AG04449 (cell line): Measurements from ENCODE around the gene SLAMF1.
"Not testable (repeated sequence)": the region's sequence is repeated elsewhere in the genome, so short reads cannot be mapped to it uniquely, and the experiment has no call there.

Source experiments
- CTCF ChIA-PET: fragments of 350-600 bp; formaldehyde crosslinking; extraction: SDS; loops from one replicate; lab custom pipeline; 2021; ENCODE audit warnings: antibody characterized with exemption; lab: Yijun Ruan, JAX
- POLR2A ChIA-PET: fragments of 400-600, 350-600 bp; formaldehyde crosslinking; extraction: SDS; loops from one replicate; lab custom pipeline; 2020; ENCODE audit warnings: antibody characterized with exemption, inconsistent platforms; lab: Yijun Ruan, JAX
- DNase-seq: peaks from one replicate; pipeline ENCODE4 v3.0.0-alpha.2; 2010; ENCODE audit warnings: low read depth, low spot score
- H3K4me3 ChIP-seq: 2 replicates; pipeline ENCODE4 v1.5.1; 2011; ENCODE audit warnings: low read depth, mild to moderate bottlenecking, control low read depth, low read length
- TF ChIP-seq, protein P1 (sequence below): IDR thresholded peaks from one replicate; pipeline ENCODE4 v1.5.1; 2011; ENCODE audit warnings: mild to moderate bottlenecking, moderate library complexity, low read length, control low read depth, inconsistent platforms; ENCODE audit not compliant: insufficient read depth; ENCODE audit errors: missing control alignments

Gene SLAMF1

GRCh38 chr1:160658814-160659193, 12.0 kb upstream of the SLAMF1 start:
- no peak for DNase-seq
- CTCF ChIA-PET = interaction anchor here (0.7 kb wide), 1 partner anchor 16 kb away, joined by 3 read pairs; no protein-coding TSS in a partner anchor
- POLR2A ChIA-PET = no interaction called here
- TF ChIP-seq, protein P1, sequence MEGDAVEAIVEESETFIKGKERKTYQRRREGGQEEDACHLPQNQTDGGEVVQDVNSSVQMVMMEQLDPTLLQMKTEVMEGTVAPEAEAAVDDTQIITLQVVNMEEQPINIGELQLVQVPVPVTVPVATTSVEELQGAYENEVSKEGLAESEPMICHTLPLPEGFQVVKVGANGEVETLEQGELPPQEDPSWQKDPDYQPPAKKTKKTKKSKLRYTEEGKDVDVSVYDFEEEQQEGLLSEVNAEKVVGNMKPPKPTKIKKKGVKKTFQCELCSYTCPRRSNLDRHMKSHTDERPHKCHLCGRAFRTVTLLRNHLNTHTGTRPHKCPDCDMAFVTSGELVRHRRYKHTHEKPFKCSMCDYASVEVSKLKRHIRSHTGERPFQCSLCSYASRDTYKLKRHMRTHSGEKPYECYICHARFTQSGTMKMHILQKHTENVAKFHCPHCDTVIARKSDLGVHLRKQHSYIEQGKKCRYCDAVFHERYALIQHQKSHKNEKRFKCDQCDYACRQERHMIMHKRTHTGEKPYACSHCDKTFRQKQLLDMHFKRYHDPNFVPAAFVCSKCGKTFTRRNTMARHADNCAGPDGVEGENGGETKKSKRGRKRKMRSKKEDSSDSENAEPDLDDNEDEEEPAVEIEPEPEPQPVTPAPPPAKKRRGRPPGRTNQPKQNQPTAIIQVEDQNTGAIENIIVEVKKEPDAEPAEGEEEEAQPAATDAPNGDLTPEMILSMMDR = no peak
- H3K4me3 ChIP-seq = no peak overlapping the region

GRCh38 chr1:160658162-160658813, 11.4 kb upstream of the SLAMF1 start:
- POLR2A ChIA-PET = no interaction called here
- TF ChIP-seq, protein P1 = no peak
- no peak for DNase-seq
- CTCF ChIA-PET = no interaction called here
- H3K4me3 ChIP-seq = no peak overlapping the region

GRCh38 chr1:160657250-160657781, 10.5 kb upstream of the SLAMF1 start:
- CTCF ChIA-PET = no interaction called here
- no peak for DNase-seq
- TF ChIP-seq, protein P1 = no peak
- no peak overlapping the region for H3K4me3 ChIP-seq
- POLR2A ChIA-PET = no interaction called here

GRCh38 chr1:160656737-160657136, 9.9 kb upstream of the SLAMF1 start:
- TF ChIP-seq, protein P1 = no peak
- H3K4me3 ChIP-seq = no peak overlapping the region
- DNase-seq = no peak
- ChIA-PET POLR2A (no interaction called here), CTCF (no interaction called here)

DNA sequence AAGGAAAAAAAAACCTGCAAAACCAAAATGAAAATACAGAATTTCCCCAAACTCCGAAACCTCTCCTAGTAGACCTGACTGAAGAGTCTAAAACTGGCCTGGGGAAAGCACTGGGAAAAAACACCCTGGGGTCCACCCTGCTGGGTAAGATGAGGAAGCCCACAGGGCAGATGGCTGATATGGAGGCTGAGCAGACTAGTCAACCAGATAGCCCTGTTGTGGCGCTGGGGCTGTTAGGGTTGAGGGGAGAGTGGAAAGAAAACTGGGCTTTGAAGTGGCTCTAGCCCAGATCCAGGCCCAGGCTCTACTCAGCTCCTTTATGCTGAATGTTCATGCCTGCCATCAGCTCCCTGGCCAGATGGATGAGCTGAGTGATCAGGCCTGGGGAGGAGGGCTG, 6.8 kb upstream of the SLAMF1 start:
- no peak overlapping the region for H3K4me3 ChIP-seq
- DNase-seq = no peak
- CTCF ChIA-PET = no interaction called here
- POLR2A ChIA-PET = no interaction called here
- TF ChIP-seq, protein P1 = no peak

- ChIA-PET CTCF (no interaction called here), POLR2A (no interaction called here)
- no peak overlapping the region for H3K4me3 ChIP-seq
- TF ChIP-seq, protein P1 = no peak
- DNase-seq = no peak
Measured at GRCh38 chr1:160652924-160653619, 6.2 kb upstream of the SLAMF1 start.

- POLR2A ChIA-PET, DNase-seq, H3K4me3 ChIP-seq: not testable (repeated sequence)
- CTCF ChIA-PET = interaction anchor here (0.9 kb wide), 1 partner anchor 24 kb away, joined by 3 read pairs; no protein-coding TSS in a partner anchor
Measured at GRCh38 chr1:160652065-160652641, 5.3 kb upstream of the SLAMF1 start.
